Amniotic epithelial cell (primary cell): ENCODE measurements around the gene NDUFB10.

Experiments
- DNase-seq: peaks from one replicate; pipeline ENCODE4 v3.0.0-alpha.2; 2010; ENCODE audit warnings: low read depth

Gene NDUFB10

GRCh38 chr16:2002406-2003230, 43.3 kb downstream of the NDUFB10 start:
- DNase-seq, result no peak

- no peak for DNase-seq
These were observed 44.0 kb downstream of the NDUFB10 start for GRCh38 chr16:2003231-2003826.

GRCh38 chr16:2003827-2004641, 44.7 kb downstream of the NDUFB10 start:
- peak; percentile 65 for DNase-seq

GRCh38 chr16:2004795-2005517, 45.6 kb downstream of the NDUFB10 start:
- no peak for DNase-seq

GRCh38 chr16:2005646-2006045, 46.3 kb downstream of the NDUFB10 start:
- no peak for DNase-seq

- no peak for DNase-seq
These were observed 47.0 kb downstream of the NDUFB10 start for GRCh38 chr16:2006317-2006716.

- DNase-seq, result no peak
These were observed 47.9 kb downstream of the NDUFB10 start for GRCh38 chr16:2007081-2007836.

- peak; percentile 92 for DNase-seq
These were observed 48.7 kb downstream of the NDUFB10 start for GRCh38 chr16:2008009-2008526.

- peak; percentile 65 for DNase-seq
These were observed 49.4 kb downstream of the NDUFB10 start for GRCh38 chr16:2008631-2009163.

GRCh38 chr16:2009164-2009711, 49.9 kb downstream of the NDUFB10 start:
- DNase-seq, result no peak

- DNase-seq, result peak; percentile 79
These were observed 50.6 kb downstream of the NDUFB10 start, which contains the start of gene ZNF598 for GRCh38 chr16:2009791-2010510. TSS of gene ZNF598 (minus strand) at chr16:2009821.
